Measurements from ENCODE around the gene TOM1L2.

TOM1L2 gene

GRCh38 chr17:17880577-17881196 is 91.5 kb downstream of the TOM1L2 start:
- no peak overlapping the region for H3K4me3 Mint-ChIP-seq
- H3K4me1 Mint-ChIP-seq, result peaks cover 12% of the 10 kb centered on the region
- H3K9me3 Mint-ChIP-seq, result no peaks in the 10 kb centered on the region
- H3K27ac Mint-ChIP-seq, result peak overlapping the region; percentile 11 to 61
- DNase-seq, result no peak
- no peaks in the 10 kb centered on the region for H3K27me3 Mint-ChIP-seq
- ATAC-seq, result no peak

GRCh38 chr17:17877529-17878358 is 94.5 kb downstream of the TOM1L2 start:
- Mint-ChIP-seq H3K27ac (no peak overlapping the region), H3K4me3 (no peak overlapping the region), H3K4me1 (peaks cover 12% of the 10 kb centered on the region), H3K9me3 (no peaks in the 10 kb centered on the region), H3K27me3 (no peaks in the 10 kb centered on the region)
- no peak for DNase-seq
- no peak for ATAC-seq

GRCh38 chr17:17876959-17877528 is 95.2 kb downstream of the TOM1L2 start:
- no peaks in the 10 kb centered on the region for H3K27me3 Mint-ChIP-seq
- no peaks in the 10 kb centered on the region for H3K9me3 Mint-ChIP-seq
- no peak overlapping the region for H3K4me3 Mint-ChIP-seq
- no peak overlapping the region for H3K27ac Mint-ChIP-seq
- H3K4me1 Mint-ChIP-seq, result peaks cover 12% of the 10 kb centered on the region
- no peak for ATAC-seq
- no peak for DNase-seq

- Mint-ChIP-seq H3K4me1 (no peaks in the 10 kb centered on the region), H3K27ac (no peak overlapping the region), H3K27me3 (no peaks in the 10 kb centered on the region), H3K4me3 (no peak overlapping the region), H3K9me3 (no peaks in the 10 kb centered on the region)
- DNase-seq, result no peak
- ATAC-seq, result no peak
Observed at GRCh38 chr17:17874478-17874877, 97.7 kb downstream of the TOM1L2 start.

GRCh38 chr17:17873450-17873991 is 98.7 kb downstream of the TOM1L2 start:
- no peaks in the 10 kb centered on the region for H3K4me1 Mint-ChIP-seq
- H3K27ac Mint-ChIP-seq, result peak overlapping the region in 1 of 2 donors; percentile 56
- H3K27me3 Mint-ChIP-seq, result no peaks in the 10 kb centered on the region
- no peak for ATAC-seq
- H3K9me3 Mint-ChIP-seq, result no peaks in the 10 kb centered on the region
- no peak overlapping the region for H3K4me3 Mint-ChIP-seq
- no peak for DNase-seq

- no peaks in the 10 kb centered on the region for H3K4me1 Mint-ChIP-seq
- H3K4me3 Mint-ChIP-seq, result no peak overlapping the region
- H3K27me3 Mint-ChIP-seq, result no peaks in the 10 kb centered on the region
- ATAC-seq (no peak), DNase-seq (no peak)
- H3K9me3 Mint-ChIP-seq, result no peaks in the 10 kb centered on the region
- peak overlapping the region in 1 of 2 donors; percentile 56 for H3K27ac Mint-ChIP-seq
Observed at GRCh38 chr17:17872547-17873345, 99.5 kb downstream of the TOM1L2 start.

- no peaks in the 10 kb centered on the region for H3K9me3 Mint-ChIP-seq
- ATAC-seq (no peak), DNase-seq (no peak)
- H3K27me3 Mint-ChIP-seq, result no peaks in the 10 kb centered on the region
- H3K4me1 Mint-ChIP-seq, result peaks cover 3% of the 10 kb centered on the region
- H3K27ac Mint-ChIP-seq, result peak overlapping the region in 1 of 2 donors; percentile 23
- no peak overlapping the region for H3K4me3 Mint-ChIP-seq
Observed at GRCh38 chr17:17871913-17872312, 100.3 kb downstream of the TOM1L2 start.

GRCh38 chr17:17870247-17870646 is 102.0 kb downstream of the TOM1L2 start:
- H3K4me3 Mint-ChIP-seq, result no peak overlapping the region
- no peaks in the 10 kb centered on the region for H3K9me3 Mint-ChIP-seq
- H3K27ac Mint-ChIP-seq, result no peak overlapping the region
- H3K4me1 Mint-ChIP-seq, result peaks cover 9% of the 10 kb centered on the region
- ATAC-seq (no peak), DNase-seq (no peak)
- H3K27me3 Mint-ChIP-seq, result no peaks in the 10 kb centered on the region

GRCh38 chr17:17868641-17869522 is 103.3 kb downstream of the TOM1L2 start:
- Mint-ChIP-seq H3K4me1 (peaks cover 10% of the 10 kb centered on the region), H3K27me3 (no peaks in the 10 kb centered on the region), H3K9me3 (no peaks in the 10 kb centered on the region), H3K4me3 (no peak overlapping the region), H3K27ac (no peak overlapping the region)
- DNase-seq, result no peak
- ATAC-seq, result no peak

GRCh38 chr17:17866897-17867296 is 105.3 kb downstream of the TOM1L2 start:
- Mint-ChIP-seq H3K27ac (no peak overlapping the region), H3K27me3 (no peaks in the 10 kb centered on the region), H3K4me3 (no peak overlapping the region), H3K9me3 (no peaks in the 10 kb centered on the region), H3K4me1 (peaks cover 30% of the 10 kb centered on the region)
- ATAC-seq (no peak), DNase-seq (no peak)

GRCh38 chr17:17866425-17866824 is 105.8 kb downstream of the TOM1L2 start:
- Mint-ChIP-seq H3K9me3 (no peaks in the 10 kb centered on the region), H3K27ac (no peak overlapping the region), H3K27me3 (no peaks in the 10 kb centered on the region), H3K4me1 (peaks cover 35% of the 10 kb centered on the region), H3K4me3 (no peak overlapping the region)
- ATAC-seq (no peak), DNase-seq (no peak)

GRCh38 chr17:17865035-17865434 is 107.2 kb downstream of the TOM1L2 start:
- Mint-ChIP-seq H3K9me3 (no peaks in the 10 kb centered on the region), H3K27me3 (no peaks in the 10 kb centered on the region), H3K4me1 (peaks cover 49% of the 10 kb centered on the region), H3K27ac (no peak overlapping the region), H3K4me3 (no peak overlapping the region)
- ATAC-seq, result no peak
- DNase-seq, result no peak

GRCh38 chr17:17860766-17861107 is 111.5 kb downstream of the TOM1L2 start:
- DNase-seq (no peak), ATAC-seq (no peak)
- Mint-ChIP-seq H3K4me3 (no peak overlapping the region), H3K4me1 (peaks cover 71% of the 10 kb centered on the region), H3K27ac (no peak overlapping the region), H3K9me3 (no peaks in the 10 kb centered on the region), H3K27me3 (no peaks in the 10 kb centered on the region)

GRCh38 chr17:17859909-17860765 is 112.1 kb downstream of the TOM1L2 start:
- ATAC-seq, result peak; percentile 88
- DNase-seq, result peak; percentile 70 to 71
- Mint-ChIP-seq H3K4me3 (no peak overlapping the region), H3K4me1 (peaks cover 77% of the 10 kb centered on the region), H3K27ac (peak overlapping the region in 1 of 2 donors; percentile 85), H3K9me3 (no peaks in the 10 kb centered on the region), H3K27me3 (no peaks in the 10 kb centered on the region)

All from stimulated activated naive CD8-positive, alpha-beta T cell treated with anti-CD3 and anti-CD28 coated beads, Interleukin-15, amount 100 ng/mL, for 72 hours (primary cell).